Measurements from ENCODE around the gene MAPK10.
"Not testable (repeated sequence)": the region's sequence is repeated elsewhere in the genome, so short reads cannot be mapped to it uniquely, and the experiment has no call there.

Gene MAPK10

GRCh38 chr4:86346320-86346719 is 13.5 kb downstream of the MAPK10 start:
- TF ChIP-seq, protein P1, sequence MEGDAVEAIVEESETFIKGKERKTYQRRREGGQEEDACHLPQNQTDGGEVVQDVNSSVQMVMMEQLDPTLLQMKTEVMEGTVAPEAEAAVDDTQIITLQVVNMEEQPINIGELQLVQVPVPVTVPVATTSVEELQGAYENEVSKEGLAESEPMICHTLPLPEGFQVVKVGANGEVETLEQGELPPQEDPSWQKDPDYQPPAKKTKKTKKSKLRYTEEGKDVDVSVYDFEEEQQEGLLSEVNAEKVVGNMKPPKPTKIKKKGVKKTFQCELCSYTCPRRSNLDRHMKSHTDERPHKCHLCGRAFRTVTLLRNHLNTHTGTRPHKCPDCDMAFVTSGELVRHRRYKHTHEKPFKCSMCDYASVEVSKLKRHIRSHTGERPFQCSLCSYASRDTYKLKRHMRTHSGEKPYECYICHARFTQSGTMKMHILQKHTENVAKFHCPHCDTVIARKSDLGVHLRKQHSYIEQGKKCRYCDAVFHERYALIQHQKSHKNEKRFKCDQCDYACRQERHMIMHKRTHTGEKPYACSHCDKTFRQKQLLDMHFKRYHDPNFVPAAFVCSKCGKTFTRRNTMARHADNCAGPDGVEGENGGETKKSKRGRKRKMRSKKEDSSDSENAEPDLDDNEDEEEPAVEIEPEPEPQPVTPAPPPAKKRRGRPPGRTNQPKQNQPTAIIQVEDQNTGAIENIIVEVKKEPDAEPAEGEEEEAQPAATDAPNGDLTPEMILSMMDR (IDR thresholded peaks at IDR 0.05; ENCODE audit: extremely low read depth, missing control alignments): no peak
- DNase-seq (ENCODE audit: low spot score): no peak

DNA sequence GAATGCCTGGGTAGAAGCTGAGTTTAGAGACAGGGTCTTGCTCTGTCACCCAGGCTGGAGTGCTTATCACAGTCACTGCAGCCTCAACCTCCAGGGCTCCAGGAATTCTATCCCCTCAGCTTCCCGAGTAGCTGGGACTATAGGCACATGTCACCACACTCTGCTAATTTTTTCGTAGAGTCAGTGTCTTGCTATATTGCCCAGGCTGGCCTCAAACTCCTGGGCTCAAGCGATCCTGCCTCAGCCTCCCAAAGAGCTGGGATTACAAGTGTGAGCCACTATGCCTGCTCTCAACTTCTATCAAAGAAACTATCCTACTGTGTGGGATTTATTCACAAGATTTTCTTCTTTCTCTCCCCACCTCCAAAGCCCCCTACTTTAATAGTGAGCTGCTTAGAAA is 15.7 kb downstream of the MAPK10 start:
- TF ChIP-seq, protein P1 (IDR thresholded peaks at IDR 0.05; ENCODE audit: extremely low read depth, missing control alignments): no peak

DNA sequence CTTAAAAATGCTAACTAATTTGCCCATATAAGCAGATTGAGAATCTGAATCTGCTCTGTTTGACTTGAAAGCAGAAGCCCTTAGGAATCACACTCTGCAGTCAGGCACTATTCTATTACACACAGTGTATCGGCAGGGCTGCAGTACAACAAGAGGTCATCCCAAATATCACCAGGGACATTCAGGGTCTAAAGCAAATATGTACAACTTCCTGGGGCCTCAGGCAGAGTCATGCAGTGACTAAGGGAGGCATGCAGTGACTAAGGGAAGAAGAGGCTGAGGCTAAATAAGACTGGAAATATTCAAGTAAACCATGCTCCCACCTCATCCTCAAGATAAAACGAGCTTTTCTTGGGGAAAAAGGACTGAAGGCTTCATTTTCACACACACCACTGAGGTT is 20.9 kb downstream of the MAPK10 start:
- no peak for DNase-seq (ENCODE audit: low spot score)
- TF ChIP-seq, protein P1 (IDR thresholded peaks at IDR 0.05; ENCODE audit: extremely low read depth, missing control alignments): no peak

More for the DNA sequence above, 15.7 kb downstream of the MAPK10 start:
- DNase-seq (ENCODE audit: low spot score): no peak

GRCh38 chr4:86338521-86338920 is 21.3 kb downstream of the MAPK10 start:
- TF ChIP-seq, protein P1 (IDR thresholded peaks at IDR 0.05; ENCODE audit: extremely low read depth, missing control alignments): no peak
- no peak for DNase-seq (ENCODE audit: low spot score)

- TF ChIP-seq, protein P1 (IDR thresholded peaks at IDR 0.05; ENCODE audit: extremely low read depth, missing control alignments): no peak
- no peak for DNase-seq (ENCODE audit: low spot score)
These were observed 25.7 kb downstream of the MAPK10 start for GRCh38 chr4:86334020-86334750.

DNA sequence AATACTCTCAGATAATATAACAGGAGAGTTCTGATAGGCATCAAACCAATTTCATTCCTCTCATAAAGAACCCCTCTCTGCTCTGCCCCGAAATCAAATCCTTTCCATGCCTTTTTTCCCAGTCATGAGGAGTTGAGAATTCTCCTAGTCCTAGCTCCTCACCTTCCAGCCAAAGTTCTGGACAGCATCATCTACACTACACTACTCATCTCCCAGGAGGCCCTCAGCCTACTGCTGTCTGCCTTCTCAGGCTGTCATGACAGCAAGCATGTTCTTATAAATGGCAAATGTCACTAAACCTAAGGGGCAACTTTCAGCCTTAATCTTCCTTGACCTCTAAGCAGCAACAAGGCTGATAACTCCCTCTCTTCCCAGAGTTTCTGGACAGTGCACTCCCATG is 26.6 kb downstream of the MAPK10 start:
- TF ChIP-seq, protein P1 (IDR thresholded peaks at IDR 0.05; ENCODE audit: extremely low read depth, missing control alignments): no peak
- DNase-seq (ENCODE audit: low spot score): no peak

GRCh38 chr4:86330961-86331742 is 28.7 kb downstream of the MAPK10 start:
- DNase-seq (ENCODE audit: low spot score): no peak
- TF ChIP-seq, protein P1 (IDR thresholded peaks at IDR 0.05; ENCODE audit: extremely low read depth, missing control alignments): no peak

GRCh38 chr4:86330411-86330810 is 29.4 kb downstream of the MAPK10 start:
- not testable (repeated sequence) for DNase-seq (ENCODE audit: low spot score)
